DOHH2 (cell line): ENCODE results near the gene GARIN1A.

ENCODE experiments used
- EZH2phosphoT487 ChIP-seq: fragments of 200-600 bp; sonication (generic); IDR thresholded peaks from 2 replicates; pipeline ENCODE4 v1.6.1; 2017; ENCODE audit warnings: borderline replicate concordance, mild to moderate bottlenecking, antibody characterized with exemption, low read length, moderate library complexity, mixed read lengths
- TF ChIP-seq, protein P1 (sequence below): fragments of 200-600 bp; sonication (generic); IDR thresholded peaks from one replicate; pipeline ENCODE4 v1.5.1; 2014; ENCODE audit warnings: antibody characterized with exemption, mild to moderate bottlenecking, low read depth, low read length; ENCODE audit not compliant: poor library complexity, severe bottlenecking

DNA sequence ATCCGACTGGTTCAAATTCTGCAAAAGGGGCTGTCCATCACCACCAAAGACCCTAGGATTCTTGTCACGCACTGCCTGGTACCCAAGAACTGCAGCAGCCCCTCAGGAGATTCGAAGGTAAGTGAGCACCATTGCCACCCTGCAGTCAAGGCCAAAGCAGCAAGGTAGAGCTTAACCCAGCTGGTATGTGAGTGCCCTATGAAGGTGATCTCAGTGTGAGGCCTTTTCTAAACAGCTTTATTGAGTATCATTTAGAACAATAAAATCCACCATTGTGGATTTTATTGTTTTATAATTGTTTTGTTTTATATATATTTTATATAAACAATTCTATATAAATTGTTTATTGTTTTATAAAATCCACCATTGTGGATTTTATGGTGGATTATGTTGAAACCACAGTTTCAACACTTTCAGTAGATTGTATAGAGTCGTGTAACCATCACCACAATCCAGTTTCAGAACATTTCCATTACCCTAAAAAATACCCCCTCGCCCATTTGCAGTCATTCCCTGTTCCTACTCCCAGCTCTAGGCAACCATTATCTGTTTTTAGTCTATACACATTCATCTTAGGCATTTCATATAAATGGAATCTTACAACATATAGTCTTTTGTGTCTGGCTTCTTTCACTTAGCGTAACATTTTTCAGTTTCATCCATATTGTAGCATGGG is 47.0 kb downstream of the GARIN1A start:
- TF ChIP-seq, protein P1, sequence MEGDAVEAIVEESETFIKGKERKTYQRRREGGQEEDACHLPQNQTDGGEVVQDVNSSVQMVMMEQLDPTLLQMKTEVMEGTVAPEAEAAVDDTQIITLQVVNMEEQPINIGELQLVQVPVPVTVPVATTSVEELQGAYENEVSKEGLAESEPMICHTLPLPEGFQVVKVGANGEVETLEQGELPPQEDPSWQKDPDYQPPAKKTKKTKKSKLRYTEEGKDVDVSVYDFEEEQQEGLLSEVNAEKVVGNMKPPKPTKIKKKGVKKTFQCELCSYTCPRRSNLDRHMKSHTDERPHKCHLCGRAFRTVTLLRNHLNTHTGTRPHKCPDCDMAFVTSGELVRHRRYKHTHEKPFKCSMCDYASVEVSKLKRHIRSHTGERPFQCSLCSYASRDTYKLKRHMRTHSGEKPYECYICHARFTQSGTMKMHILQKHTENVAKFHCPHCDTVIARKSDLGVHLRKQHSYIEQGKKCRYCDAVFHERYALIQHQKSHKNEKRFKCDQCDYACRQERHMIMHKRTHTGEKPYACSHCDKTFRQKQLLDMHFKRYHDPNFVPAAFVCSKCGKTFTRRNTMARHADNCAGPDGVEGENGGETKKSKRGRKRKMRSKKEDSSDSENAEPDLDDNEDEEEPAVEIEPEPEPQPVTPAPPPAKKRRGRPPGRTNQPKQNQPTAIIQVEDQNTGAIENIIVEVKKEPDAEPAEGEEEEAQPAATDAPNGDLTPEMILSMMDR, result no peak
- TF ChIP-seq EZH2phosphoT487, result no peak
